ENCODE data around the gene COX6B2.

COX6B2 gene

DNA sequence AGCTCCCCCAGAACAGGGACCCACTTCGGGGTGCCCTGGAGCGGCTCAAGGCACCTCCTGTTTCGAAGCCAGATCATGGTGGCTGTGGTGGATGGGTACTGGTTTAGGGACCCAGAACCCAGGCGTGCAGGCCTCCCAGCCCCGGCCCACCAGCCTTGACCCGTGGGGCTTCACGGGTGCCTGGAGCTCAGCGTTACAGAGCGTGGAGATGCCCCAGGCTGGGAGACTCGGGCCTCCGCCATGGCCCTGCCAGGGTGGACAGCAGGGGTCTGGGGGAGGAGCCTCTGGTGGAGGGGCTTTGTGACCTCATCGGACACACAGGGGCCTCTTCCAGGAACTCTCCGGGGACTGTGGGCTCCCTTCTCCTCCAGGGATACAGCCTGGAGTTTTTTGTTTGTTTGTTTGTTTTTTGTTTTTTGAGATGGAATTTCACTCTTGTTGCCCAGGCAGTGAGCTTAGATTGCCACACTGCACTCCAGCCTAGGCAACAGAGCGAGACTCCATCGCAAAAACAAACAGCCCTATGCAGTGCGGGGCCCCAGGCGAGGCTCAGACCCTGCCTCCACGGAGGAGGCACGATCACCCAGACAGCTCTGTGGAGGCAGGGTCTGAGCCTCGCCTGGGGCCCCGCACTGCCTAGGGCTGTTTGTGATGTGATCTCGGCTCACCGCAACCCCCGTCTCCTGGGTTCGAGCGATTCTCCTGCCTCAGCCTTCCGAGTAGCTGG is 8.6 kb upstream of the COX6B2 start, which contains the start of gene GARIN5B (continued):
- TF ChIP-seq ZNF16 (tag by site-specific recombination; IDR thresholded peaks at IDR 0.05; ENCODE audit: low read depth) (no peak), KLF7 (tag by site-specific recombination; IDR thresholded peaks at IDR 0.05; ENCODE audit: borderline replicate concordance) (no peak), ZNF624 (tag by site-specific recombination; IDR thresholded peaks at IDR 0.05) (no peak)

- Histone ChIP-seq H3K4me3 (ENCODE audit: low read depth, low read length) (no peak overlapping the region), H3K4me1 (ENCODE audit: control insufficient read depth, insufficient read depth, low read length) (no peaks in the 10 kb centered on the region), H3K9me3 (ENCODE audit: control insufficient read depth, insufficient read depth, low read depth, low read length) (no peaks in the 10 kb centered on the region), H3K36me3 (ENCODE audit: control insufficient read depth in 2 of 2, insufficient read depth in 1 of 2, low read length in 2 of 2) (no peaks in the 10 kb centered on the region), H3K27ac (ENCODE audit: extremely low read depth, low read depth, low read length) (no peak overlapping the region)
- POLR2A ChIA-PET: interaction anchor here (0.6 to 1.6 kb wide), 4 partner anchors 23 to 292 kb away, joined by 3 to 7 read pairs (median 6); partner anchors contain the start of gene KMT5C
- CTCF ChIA-PET: interaction anchor here (0.7 to 1.1 kb wide), 2 partner anchors 12 to 60 kb away, joined by 3 read pairs; no protein-coding TSS in a partner anchor
- TF ChIP-seq HOXC10 (CRISPR knock-in tag; IDR thresholded peaks at IDR 0.05): peak; percentile 13; the same call in 1 of the 2 replicates
- TF ChIP-seq ZBTB6 (tag by site-specific recombination; IDR thresholded peaks at IDR 0.05): no peak
- no peak for TF ChIP-seq ZNF529 (tag by site-specific recombination; IDR thresholded peaks at IDR 0.05; ENCODE audit: insufficient replicate concordance)
- TF ChIP-seq ZNF184 (tag by site-specific recombination; IDR thresholded peaks at IDR 0.05): no peak
- TF ChIP-seq, protein P1, sequence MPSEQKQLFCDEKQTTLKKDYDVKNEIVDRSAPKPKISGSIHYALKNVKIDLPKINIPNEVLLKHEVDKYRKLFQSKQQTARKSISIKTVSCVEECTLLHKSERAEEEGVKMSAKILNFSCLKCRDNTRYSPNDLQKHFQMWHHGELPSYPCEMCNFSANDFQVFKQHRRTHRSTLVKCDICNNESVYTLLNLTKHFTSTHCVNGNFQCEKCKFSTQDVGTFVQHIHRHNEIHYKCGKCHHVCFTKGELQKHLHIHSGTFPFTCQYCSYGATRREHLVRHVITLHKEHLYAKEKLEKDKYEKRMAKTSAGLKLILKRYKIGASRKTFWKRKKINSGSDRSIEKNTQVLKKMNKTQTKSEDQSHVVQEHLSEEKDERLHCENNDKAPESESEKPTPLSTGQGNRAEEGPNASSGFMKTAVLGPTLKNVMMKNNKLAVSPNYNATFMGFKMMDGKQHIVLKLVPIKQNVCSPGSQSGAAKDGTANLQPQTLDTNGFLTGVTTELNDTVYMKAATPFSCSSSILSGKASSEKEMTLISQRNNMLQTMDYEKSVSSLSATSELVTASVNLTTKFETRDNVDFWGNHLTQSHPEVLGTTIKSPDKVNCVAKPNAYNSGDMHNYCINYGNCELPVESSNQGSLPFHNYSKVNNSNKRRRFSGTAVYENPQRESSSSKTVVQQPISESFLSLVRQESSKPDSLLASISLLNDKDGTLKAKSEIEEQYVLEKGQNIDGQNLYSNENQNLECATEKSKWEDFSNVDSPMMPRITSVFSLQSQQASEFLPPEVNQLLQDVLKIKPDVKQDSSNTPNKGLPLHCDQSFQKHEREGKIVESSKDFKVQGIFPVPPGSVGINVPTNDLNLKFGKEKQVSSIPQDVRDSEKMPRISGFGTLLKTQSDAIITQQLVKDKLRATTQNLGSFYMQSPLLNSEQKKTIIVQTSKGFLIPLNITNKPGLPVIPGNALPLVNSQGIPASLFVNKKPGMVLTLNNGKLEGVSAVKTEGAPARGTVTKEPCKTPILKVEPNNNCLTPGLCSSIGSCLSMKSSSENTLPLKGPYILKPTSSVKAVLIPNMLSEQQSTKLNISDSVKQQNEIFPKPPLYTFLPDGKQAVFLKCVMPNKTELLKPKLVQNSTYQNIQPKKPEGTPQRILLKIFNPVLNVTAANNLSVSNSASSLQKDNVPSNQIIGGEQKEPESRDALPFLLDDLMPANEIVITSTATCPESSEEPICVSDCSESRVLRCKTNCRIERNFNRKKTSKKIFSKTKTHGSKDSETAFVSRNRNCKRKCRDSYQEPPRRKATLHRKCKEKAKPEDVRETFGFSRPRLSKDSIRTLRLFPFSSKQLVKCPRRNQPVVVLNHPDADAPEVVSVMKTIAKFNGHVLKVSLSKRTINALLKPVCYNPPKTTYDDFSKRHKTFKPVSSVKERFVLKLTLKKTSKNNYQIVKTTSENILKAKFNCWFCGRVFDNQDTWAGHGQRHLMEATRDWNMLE (tag by site-specific recombination; conservative IDR thresholded peaks at IDR 0.05; ENCODE audit: low read depth): no peak
Measured at GRCh38 chr19:55362174-55362989, 7.9 kb upstream of the COX6B2 start.

DNA sequence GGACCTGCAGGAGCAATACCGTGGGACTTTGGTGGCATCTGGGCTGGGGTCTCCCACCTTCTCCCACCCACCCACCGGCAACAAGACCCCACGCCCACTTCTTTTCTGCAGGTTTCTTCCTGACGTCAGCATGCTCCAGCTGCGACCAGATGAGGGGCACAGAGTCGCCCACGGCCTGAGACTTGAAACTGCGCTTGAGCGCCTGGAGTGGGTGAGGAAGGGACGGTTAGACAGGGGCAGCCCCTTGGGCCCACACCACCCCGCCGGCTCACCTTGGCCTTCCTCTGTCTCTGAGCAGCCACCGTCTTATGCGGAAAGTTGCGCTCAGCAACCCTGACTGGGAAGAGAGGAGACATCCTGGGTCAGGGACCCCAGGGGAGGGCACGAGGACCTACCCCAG is 6.4 kb upstream of the COX6B2 start:
- TF ChIP-seq EGR2 (tag by site-specific recombination; IDR thresholded peaks at IDR 0.05; ENCODE audit: low read depth) (peak; percentile 35; the same call in 1 of the 2 replicates), SP7 (tag by site-specific recombination; IDR thresholded peaks at IDR 0.05) (no peak), ZFHX2 (tag by site-specific recombination; conservative IDR thresholded peaks at IDR 0.05) (peak; percentile 24; the same call in 1 of the 2 replicates), SCRT2 (tag by site-specific recombination; IDR thresholded peaks at IDR 0.05) (no peak)
- H3K27ac ChIP-seq (ENCODE audit: extremely low read depth, low read depth, low read length): no peak overlapping the region
- H3K4me1 ChIP-seq (ENCODE audit: control insufficient read depth, insufficient read depth, low read length): no peaks in the 10 kb centered on the region
- POLR2A ChIA-PET: interaction anchor here (0.6 kb wide), 1 partner anchor 59 kb away, joined by 3 read pairs; no protein-coding TSS in a partner anchor
- H3K36me3 ChIP-seq (ENCODE audit: control insufficient read depth in 2 of 2, insufficient read depth in 1 of 2, low read length in 2 of 2): no peaks in the 10 kb centered on the region
- CTCF ChIA-PET: no interaction called here
- no peak overlapping the region for H3K4me3 ChIP-seq (ENCODE audit: low read depth, low read length)
- no peaks in the 10 kb centered on the region for H3K9me3 ChIP-seq (ENCODE audit: control insufficient read depth, insufficient read depth, low read depth, low read length)

Data from HEK293 (cell line).